HEK293T (cell line): ENCODE results near the gene CHIC2.

Experiments
- CTCF ChIA-PET: fragments of 350-600 bp; formaldehyde crosslinking; extraction: SDS; loops from one replicate; lab custom pipeline; 2021; ENCODE audit warnings: antibody characterized with exemption, inconsistent platforms; lab: Yijun Ruan, JAX
- POLR2A ChIA-PET: fragments of 350-600 bp; formaldehyde crosslinking; extraction: SDS; loops from one replicate; lab custom pipeline; 2020; ENCODE audit warnings: antibody characterized with exemption, inconsistent platforms; lab: Yijun Ruan, JAX
- DNase-seq: peaks from one replicate; pipeline ENCODE4 v3.0.0; 2012; ENCODE audit warnings: mixed read lengths; ENCODE audit errors: extremely low spot score
- ARNT ChIP-seq: fragments of 450-650 bp; IDR thresholded peaks from 2 replicates; pipeline ENCODE4 v1.6.1; 2017; ENCODE audit warnings: mild to moderate bottlenecking
- BHLHE40 ChIP-seq: fragments of 450-650 bp; IDR thresholded peaks from 2 replicates; pipeline ENCODE4 v1.6.1; 2016; ENCODE audit warnings: mild to moderate bottlenecking, moderate library complexity, borderline replicate concordance
- CTBP1 ChIP-seq: fragments of 450-650 bp; IDR thresholded peaks from 2 replicates; pipeline ENCODE4 v1.6.1; 2016; ENCODE audit warnings: borderline replicate concordance
- ELF4 ChIP-seq: fragments of 450-650 bp; IDR thresholded peaks from 2 replicates; pipeline ENCODE4 v1.6.1; 2017; ENCODE audit warnings: antibody characterized with exemption
- FOXA1 ChIP-seq: fragments of 450-650 bp; IDR thresholded peaks from 2 replicates; pipeline ENCODE4 v1.6.1; 2016; ENCODE audit warnings: mild to moderate bottlenecking
- FOXK2 ChIP-seq: fragments of 450-650 bp; IDR thresholded peaks from 2 replicates; pipeline ENCODE4 v1.6.1; 2016; ENCODE audit warnings: mild to moderate bottlenecking
- FOXM1 ChIP-seq: fragments of 450-650 bp; IDR thresholded peaks from 2 replicates; pipeline ENCODE4 v1.6.1; 2017; ENCODE audit warnings: mild to moderate bottlenecking, borderline replicate concordance
- HDGF ChIP-seq: fragments of 450-650 bp; IDR thresholded peaks from 2 replicates; pipeline ENCODE4 v1.6.1; 2017; ENCODE audit warnings: antibody characterized with exemption, borderline replicate concordance
- L3MBTL2 ChIP-seq: fragments of 450-650 bp; conservative IDR thresholded peaks from 2 replicates; pipeline ENCODE4 v1.6.1; 2016; ENCODE audit warnings: mild to moderate bottlenecking
- LEF1 ChIP-seq: fragments of 450-650 bp; IDR thresholded peaks from 2 replicates; pipeline ENCODE4 v1.6.1; 2017; ENCODE audit warnings: mild to moderate bottlenecking, borderline replicate concordance
- NFRKB ChIP-seq: fragments of 450-650 bp; IDR thresholded peaks from 2 replicates; pipeline ENCODE4 v1.6.1; 2016; ENCODE audit warnings: mild to moderate bottlenecking, moderate library complexity
- PKNOX1 ChIP-seq: fragments of 450-650 bp; IDR thresholded peaks from 2 replicates; pipeline ENCODE4 v1.6.1; 2016
- SP1 ChIP-seq: fragments of 450-650 bp; IDR thresholded peaks from 2 replicates; pipeline ENCODE4 v1.6.1; 2017
- SUZ12 ChIP-seq: fragments of 450-650 bp; IDR thresholded peaks from 2 replicates; pipeline ENCODE4 v1.6.1; 2016; ENCODE audit warnings: mild to moderate bottlenecking
- TARDBP ChIP-seq: fragments of 450-650 bp; IDR thresholded peaks from 2 replicates; pipeline ENCODE4 v1.6.1; 2016
- ZNF384 ChIP-seq: fragments of 450-650 bp; IDR thresholded peaks from 2 replicates; pipeline ENCODE4 v1.6.1; 2016

Gene CHIC2

DNA sequence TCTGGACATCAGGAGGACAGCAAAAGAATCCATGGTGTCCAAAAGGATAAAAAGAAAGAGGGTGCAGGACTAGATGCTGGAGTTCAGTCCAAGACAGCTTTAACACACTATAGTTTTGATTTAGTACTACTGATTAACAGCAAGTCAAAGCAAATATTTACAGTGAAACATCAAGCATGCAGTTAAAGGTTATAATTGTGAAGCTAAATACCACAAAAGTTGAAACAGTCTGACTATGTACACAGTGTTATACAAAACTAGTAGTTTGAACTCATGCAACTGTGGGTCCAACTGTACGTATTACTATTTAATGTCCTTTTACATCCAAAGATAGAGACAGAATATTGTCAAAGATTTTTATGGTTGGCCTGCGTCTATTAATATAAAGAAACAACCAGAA is 57.6 kb downstream of the CHIC2 start:
- no peak for DNase-seq
- CTCF ChIA-PET = no interaction called here
- POLR2A ChIA-PET = no interaction called here
- no peak for TF ChIP-seq L3MBTL2

DNA sequence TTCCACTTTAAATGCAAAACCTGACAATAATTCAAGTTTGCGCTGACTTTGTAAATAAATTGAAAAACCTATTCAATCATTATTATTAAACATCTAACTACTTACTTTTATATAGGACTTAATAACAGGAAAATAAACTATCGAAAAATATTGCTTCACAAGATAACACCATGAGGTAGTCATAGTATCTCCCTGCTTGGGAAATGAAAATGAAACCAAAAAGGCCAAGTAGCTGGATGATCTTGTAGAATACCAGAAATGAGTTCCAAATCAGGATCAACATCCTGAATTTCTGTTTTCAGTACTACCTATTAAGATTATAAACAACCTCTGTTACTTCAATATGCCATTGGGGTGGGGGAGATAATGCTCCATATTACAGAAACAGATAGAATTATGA is 58.9 kb downstream of the CHIC2 start:
- DNase-seq = no peak
- POLR2A ChIA-PET = no interaction called here
- CTCF ChIA-PET = no interaction called here
- no peak for TF ChIP-seq TARDBP
- TF ChIP-seq SP1 = no peak
- TF ChIP-seq ELF4 = no peak

DNA sequence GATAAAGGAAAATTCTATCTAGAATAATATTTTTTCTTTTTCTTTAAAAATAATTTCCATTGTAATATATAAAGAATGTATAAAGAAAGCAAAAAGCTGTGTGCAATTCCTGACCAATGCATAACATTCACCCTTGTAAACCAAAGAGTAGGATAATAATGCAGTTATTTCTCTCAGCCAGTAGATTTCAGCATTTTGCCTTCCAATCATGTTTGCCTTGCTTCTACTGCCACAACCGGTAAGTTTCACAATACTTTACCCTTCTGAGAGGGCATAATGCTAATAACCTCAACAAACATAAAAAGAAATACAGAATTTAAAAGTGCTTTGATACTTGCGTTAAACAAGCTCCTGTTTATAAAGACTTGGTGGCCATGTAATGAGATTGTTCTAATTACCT is 59.9 kb downstream of the CHIC2 start:
- POLR2A ChIA-PET = no interaction called here
- DNase-seq = no peak
- CTCF ChIA-PET = no interaction called here
- no peak for TF ChIP-seq FOXK2
- no peak for TF ChIP-seq SUZ12
- TF ChIP-seq BHLHE40 = no peak
- no peak for TF ChIP-seq HDGF
- TF ChIP-seq SP1 = no peak
- TF ChIP-seq FOXA1 = no peak
- TF ChIP-seq PKNOX1 = no peak
- TF ChIP-seq ZNF384 = no peak
- no peak for TF ChIP-seq ELF4
- TF ChIP-seq ARNT = no peak
- TF ChIP-seq NFRKB = no peak
- TF ChIP-seq L3MBTL2 = no peak
- no peak for TF ChIP-seq CTBP1
- no peak for TF ChIP-seq FOXM1
- TF ChIP-seq LEF1 = no peak
- TF ChIP-seq TARDBP = no peak

- POLR2A ChIA-PET = no interaction called here
- DNase-seq = no peak
- TF ChIP-seq FOXA1 (no peak), NFRKB (no peak), HDGF (no peak), SP1 (no peak), FOXM1 (no peak), LEF1 (no peak), SUZ12 (no peak), TARDBP (no peak), BHLHE40 (no peak), ZNF384 (no peak), FOXK2 (no peak), ELF4 (no peak), ARNT (no peak), L3MBTL2 (no peak), CTBP1 (no peak), PKNOX1 (no peak)
- CTCF ChIA-PET = no interaction called here
Measured at GRCh38 chr4:54001668-54002365, 62.6 kb downstream of the CHIC2 start.

DNA sequence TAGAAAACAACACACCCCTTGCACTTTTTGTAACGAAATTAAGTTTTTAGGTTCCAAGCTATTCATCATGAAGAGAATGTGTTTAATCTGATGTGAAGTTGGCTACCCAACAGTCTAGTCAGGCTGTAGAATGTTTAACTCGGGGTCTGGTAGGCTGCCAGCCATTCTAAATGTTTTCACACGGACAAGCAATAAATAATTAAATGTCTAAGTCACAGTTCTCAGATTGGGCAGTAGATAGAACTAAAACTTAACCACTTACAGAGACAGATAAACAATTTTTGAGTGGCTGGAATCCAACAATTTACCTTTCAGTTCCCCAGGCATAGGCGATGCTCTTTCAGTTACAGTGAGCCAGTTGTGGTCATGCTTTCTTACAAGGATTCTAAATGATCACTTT is 66.5 kb downstream of the CHIC2 start:
- POLR2A ChIA-PET = no interaction called here
- no peak for DNase-seq
- no peak for TF ChIP-seq ARNT
- no peak for TF ChIP-seq SUZ12
- TF ChIP-seq FOXM1 = no peak
- CTCF ChIA-PET = no interaction called here

DNA sequence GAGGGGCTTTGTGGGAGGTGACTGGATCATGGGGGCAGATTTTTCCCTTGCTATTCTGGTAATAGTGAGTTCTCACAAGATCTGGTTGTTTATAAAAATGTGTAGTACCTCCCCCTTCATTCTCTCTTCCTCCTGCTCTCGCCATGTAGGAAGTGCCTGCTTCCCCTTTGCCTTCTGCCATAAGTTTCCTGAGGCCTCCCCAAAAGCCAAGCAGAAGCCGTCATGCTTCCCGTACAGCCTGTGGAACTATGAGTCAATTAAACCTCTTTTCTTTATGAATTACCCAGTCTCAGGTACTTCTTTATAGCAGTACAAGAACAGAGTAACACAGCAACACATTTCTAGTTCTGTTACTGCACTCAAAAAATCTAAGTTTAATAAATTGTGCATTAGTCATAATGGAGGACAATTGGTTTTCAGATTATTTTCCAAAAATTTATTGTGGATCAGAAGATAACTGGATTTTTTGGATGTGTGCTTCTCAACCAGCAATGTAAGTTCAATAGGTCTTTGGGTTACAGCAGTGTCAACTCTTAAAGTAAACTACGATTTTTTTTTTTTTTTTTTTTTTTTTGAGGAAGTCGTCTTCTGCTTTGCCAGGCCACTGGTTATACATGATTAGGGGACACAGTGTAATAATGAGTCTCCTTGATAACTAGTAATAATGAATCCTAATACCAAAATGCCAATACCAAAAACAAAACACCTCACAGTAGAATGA is 69.9 kb downstream of the CHIC2 start:
- TF ChIP-seq LEF1 (no peak), HDGF (no peak), FOXK2 (no peak), BHLHE40 (no peak), ZNF384 (no peak), SP1 (no peak), NFRKB (no peak), TARDBP (no peak), ARNT (no peak)
- DNase-seq = no peak
- ChIA-PET POLR2A (no interaction called here), CTCF (no interaction called here)

DNA sequence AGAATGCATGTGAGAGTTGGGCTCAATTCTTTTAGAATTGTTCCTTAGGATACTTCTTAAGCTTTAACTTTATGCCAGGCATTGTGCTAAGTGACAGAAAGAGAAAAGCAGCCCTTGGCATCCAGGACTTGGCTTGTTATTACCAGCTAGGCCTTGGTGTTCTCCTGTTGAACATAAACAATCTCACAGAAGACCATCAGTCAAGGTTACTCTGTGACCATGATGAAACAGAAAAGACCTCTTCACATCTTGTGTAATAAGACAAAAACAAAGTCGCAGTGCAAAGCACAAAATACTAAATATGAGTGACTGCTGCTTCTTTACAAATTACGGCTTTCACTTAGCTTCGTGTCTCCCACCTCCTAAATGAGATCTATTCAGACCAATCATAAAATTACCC is 71.6 kb downstream of the CHIC2 start:
- ChIA-PET POLR2A (no interaction called here), CTCF (no interaction called here)
- no peak for DNase-seq
- no peak for TF ChIP-seq CTBP1

DNA sequence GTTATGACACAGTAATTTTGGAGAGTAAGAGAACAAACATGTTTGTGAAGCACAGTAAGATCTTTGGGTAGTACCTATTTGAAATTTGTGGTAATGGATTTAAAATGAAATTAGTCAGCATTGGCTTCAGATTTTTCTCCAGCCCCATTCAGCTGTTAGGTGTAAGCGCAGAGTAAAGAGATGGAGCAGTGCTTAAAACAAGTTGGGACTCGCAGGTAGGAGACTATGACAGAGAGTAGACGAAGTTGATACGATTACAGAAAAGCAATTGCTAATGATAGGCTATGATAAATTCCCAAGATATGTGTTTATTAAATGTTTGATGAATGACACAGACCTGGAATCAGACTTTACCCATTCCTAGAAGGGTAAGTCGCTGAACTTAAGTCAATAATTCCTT is 72.6 kb downstream of the CHIC2 start:
- ChIA-PET CTCF (no interaction called here), POLR2A (no interaction called here)
- TF ChIP-seq TARDBP (no peak), NFRKB (no peak), PKNOX1 (no peak), FOXK2 (no peak), ZNF384 (no peak), ELF4 (no peak), ARNT (no peak), HDGF (no peak), SP1 (no peak), SUZ12 (no peak), FOXM1 (no peak), FOXA1 (no peak), L3MBTL2 (no peak), BHLHE40 (no peak), LEF1 (no peak), CTBP1 (no peak)
- no peak for DNase-seq
